ENCODE measurements around the gene SMG7. TPM values are rescaled to one million over a fixed set of nuclear protein-coding genes. Genes with fewer than 3 reads are reported as not detected.

The SMG7 gene
- polyA plus RNA-seq, 4 donors: 18.4 to 49.3 (median 22.3) TPM

DNA sequence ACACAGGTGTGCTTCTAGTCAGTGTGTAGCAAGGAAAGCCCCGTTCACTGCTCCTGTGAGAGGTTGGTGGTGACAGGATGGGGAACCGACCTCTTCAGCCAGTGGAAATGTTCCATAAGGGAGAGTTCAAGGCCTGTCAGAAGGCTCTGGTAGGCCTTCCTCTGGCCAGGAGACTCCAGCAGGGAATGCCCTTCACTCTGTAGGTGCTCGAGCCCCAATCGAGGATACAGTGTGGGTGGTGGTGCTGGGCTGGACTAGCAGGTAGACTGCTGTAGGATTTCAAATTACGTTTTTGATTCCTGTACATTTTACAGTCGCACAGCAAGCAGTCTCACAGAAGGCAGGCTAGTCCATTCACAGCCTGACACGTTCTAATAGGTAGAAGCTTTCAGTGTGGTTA, 80.1 kb downstream of the SMG7 start:
- H3K36me3 ChIP-seq (ENCODE audit: control insufficient read depth in 3 of 3, insufficient read depth in 2 of 3, low read depth in 1 of 3, low read length in 3 of 3): peaks cover 10 to 29% (median 19%) of the 10 kb centered on the region in 3 donors
- H3K27ac ChIP-seq (ENCODE audit: low read depth in 1 of 3, low read length in 2 of 3): no peak overlapping the region
- FAIRE-seq: no peak

DNA sequence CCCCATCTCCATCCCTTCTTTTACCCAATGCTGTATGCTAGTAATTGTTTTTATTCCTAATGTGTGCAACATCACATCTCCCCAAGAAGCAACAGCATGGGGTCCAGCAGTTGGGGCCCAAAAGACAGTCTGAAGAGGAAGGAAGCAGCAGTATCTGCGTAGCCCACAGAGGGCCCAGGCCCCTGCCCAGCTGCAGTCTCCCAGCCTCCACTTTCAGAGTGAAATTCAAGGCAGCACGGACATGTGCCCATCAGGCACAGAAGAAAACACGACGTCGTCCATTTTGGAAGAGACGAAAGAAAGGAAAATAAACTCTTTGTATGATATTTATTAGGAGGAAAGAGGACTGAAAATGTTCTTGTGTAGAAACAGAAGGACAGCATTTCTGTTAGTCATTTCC, 80.6 kb downstream of the SMG7 start:
- DNase-seq (no peak), FAIRE-seq (no peak)
- H3K36me3 ChIP-seq (ENCODE audit: control insufficient read depth in 3 of 3, insufficient read depth in 2 of 3, low read depth in 1 of 3, low read length in 3 of 3): peaks cover 10 to 29% (median 19%) of the 10 kb centered on the region in 3 donors
- no peaks in the 10 kb centered on the region for H3K4me1 ChIP-seq (ENCODE audit: control insufficient read depth in 3 of 3, insufficient read depth in 2 of 3, low read depth in 1 of 3, low read length in 2 of 3)
- no peaks in the 10 kb centered on the region for H3K9me3 ChIP-seq (ENCODE audit: control insufficient read depth in 2 of 2, insufficient read depth in 1 of 2, low read depth in 1 of 2, low read length in 1 of 2)
- H3K27ac ChIP-seq (ENCODE audit: low read depth in 1 of 3, low read length in 2 of 3): no peak overlapping the region
- no peaks in the 10 kb centered on the region for H3K27me3 ChIP-seq (ENCODE audit: control insufficient read depth in 3 of 3, insufficient read depth in 3 of 3, low read length in 3 of 3)
- 89 to 94% (median 90%) methylated on average over 6 of the region's 6 CpGs for WGBS, 3 donors
- H3K4me3 ChIP-seq (ENCODE audit: low read depth in 1 of 3, low read length in 3 of 3): no peak overlapping the region

More for the DNA sequence above, 80.1 kb downstream of the SMG7 start:
- no peak for DNase-seq
- H3K4me3 ChIP-seq (ENCODE audit: low read depth in 1 of 3, low read length in 3 of 3): no peak overlapping the region
- no peaks in the 10 kb centered on the region for H3K4me1 ChIP-seq (ENCODE audit: control insufficient read depth in 3 of 3, insufficient read depth in 2 of 3, low read depth in 1 of 3, low read length in 2 of 3)
- no peaks in the 10 kb centered on the region for H3K27me3 ChIP-seq (ENCODE audit: control insufficient read depth in 3 of 3, insufficient read depth in 3 of 3, low read length in 3 of 3)
- WGBS, 3 donors: 90 to 94% (median 94%) methylated on average over 7 of the region's 7 CpGs
- no peaks in the 10 kb centered on the region for H3K9me3 ChIP-seq (ENCODE audit: control insufficient read depth in 2 of 2, insufficient read depth in 1 of 2, low read depth in 1 of 2, low read length in 1 of 2)

DNA sequence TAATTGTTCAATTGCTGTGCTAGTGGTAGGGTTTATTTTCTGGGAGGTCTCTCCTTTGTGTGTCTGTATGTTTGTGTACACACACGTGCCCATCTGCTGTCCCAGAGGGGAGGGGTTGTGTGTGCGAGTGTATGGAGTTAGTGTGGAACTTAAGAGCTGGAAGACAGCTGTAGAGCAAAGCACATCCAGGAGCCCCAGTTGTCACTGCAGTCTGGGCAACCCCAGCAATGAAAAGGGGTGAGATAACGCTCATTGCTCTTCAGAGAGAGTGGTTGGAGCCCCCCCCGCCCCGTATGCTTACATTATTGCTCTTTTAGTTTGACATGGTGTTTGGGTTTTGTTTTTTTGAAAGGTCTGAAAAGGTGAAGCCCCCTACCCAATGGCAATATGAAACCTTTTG, 81.0 kb downstream of the SMG7 start:
- peaks cover 10 to 27% (median 19%) of the 10 kb centered on the region in 3 donors for H3K36me3 ChIP-seq (ENCODE audit: control insufficient read depth in 3 of 3, insufficient read depth in 2 of 3, low read depth in 1 of 3, low read length in 3 of 3)
- H3K4me1 ChIP-seq (ENCODE audit: control insufficient read depth in 3 of 3, insufficient read depth in 2 of 3, low read depth in 1 of 3, low read length in 2 of 3): no peaks in the 10 kb centered on the region
- H3K9me3 ChIP-seq (ENCODE audit: control insufficient read depth in 2 of 2, insufficient read depth in 1 of 2, low read depth in 1 of 2, low read length in 1 of 2): no peaks in the 10 kb centered on the region
- H3K4me3 ChIP-seq (ENCODE audit: low read depth in 1 of 3, low read length in 3 of 3): no peak overlapping the region
- 80 to 92% (median 90%) methylated on average over 5 of the region's 5 CpGs for WGBS, 3 donors
- H3K27me3 ChIP-seq (ENCODE audit: control insufficient read depth in 3 of 3, insufficient read depth in 3 of 3, low read length in 3 of 3): no peaks in the 10 kb centered on the region
- H3K27ac ChIP-seq (ENCODE audit: low read depth in 1 of 3, low read length in 2 of 3): no peak overlapping the region
- DNase-seq (no peak), FAIRE-seq (no peak)

DNA sequence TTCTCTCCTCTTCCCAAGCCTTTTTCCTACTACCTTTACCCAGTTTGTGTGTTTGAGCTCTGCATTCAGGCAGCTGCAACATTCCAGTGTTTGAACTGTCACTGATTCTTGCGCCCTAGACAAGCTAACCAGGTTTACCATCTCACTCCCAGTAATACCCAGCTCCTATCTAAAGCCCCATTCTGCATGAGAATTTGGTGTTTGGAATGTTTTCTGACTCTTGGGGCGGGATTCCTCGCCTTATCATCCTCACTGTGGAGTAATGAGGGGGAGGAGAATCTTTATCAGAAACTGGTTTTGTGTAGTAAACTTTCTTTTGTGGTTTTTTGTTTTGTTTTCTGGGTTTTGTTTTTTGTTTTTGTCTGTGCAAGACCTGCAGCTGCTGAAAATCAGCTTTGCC, 81.5 kb downstream of the SMG7 start:
- no peaks in the 10 kb centered on the region for H3K27me3 ChIP-seq (ENCODE audit: control insufficient read depth in 3 of 3, insufficient read depth in 3 of 3, low read length in 3 of 3)
- no peak for DNase-seq
- no peaks in the 10 kb centered on the region for H3K9me3 ChIP-seq (ENCODE audit: control insufficient read depth in 2 of 2, insufficient read depth in 1 of 2, low read depth in 1 of 2, low read length in 1 of 2)
- H3K4me3 ChIP-seq (ENCODE audit: low read depth in 1 of 3, low read length in 3 of 3): no peak overlapping the region
- no peak overlapping the region for H3K27ac ChIP-seq (ENCODE audit: low read depth in 1 of 3, low read length in 2 of 3)
- peaks cover 10 to 27% (median 18%) of the 10 kb centered on the region in 3 donors for H3K36me3 ChIP-seq (ENCODE audit: control insufficient read depth in 3 of 3, insufficient read depth in 2 of 3, low read depth in 1 of 3, low read length in 3 of 3)
- FAIRE-seq: no peak
- 92 to 95% (median 93%) methylated on average over 3 of the region's 3 CpGs for WGBS, 3 donors
- no peaks in the 10 kb centered on the region for H3K4me1 ChIP-seq (ENCODE audit: control insufficient read depth in 3 of 3, insufficient read depth in 2 of 3, low read depth in 1 of 3, low read length in 2 of 3)

GRCh38 chr1:183554577-183554976, 82.3 kb downstream of the SMG7 start:
- Histone ChIP-seq H3K4me1 (ENCODE audit: control insufficient read depth in 3 of 3, insufficient read depth in 2 of 3, low read depth in 1 of 3, low read length in 2 of 3) (no peaks in the 10 kb centered on the region), H3K27ac (ENCODE audit: low read depth in 1 of 3, low read length in 2 of 3) (no peak overlapping the region), H3K9me3 (ENCODE audit: control insufficient read depth in 2 of 2, insufficient read depth in 1 of 2, low read depth in 1 of 2, low read length in 1 of 2) (no peaks in the 10 kb centered on the region), H3K36me3 (ENCODE audit: control insufficient read depth in 3 of 3, insufficient read depth in 2 of 3, low read depth in 1 of 3, low read length in 3 of 3) (peaks cover 10 to 29% (median 16%) of the 10 kb centered on the region in 3 donors), H3K4me3 (ENCODE audit: low read depth in 1 of 3, low read length in 3 of 3) (no peak overlapping the region), H3K27me3 (ENCODE audit: control insufficient read depth in 3 of 3, insufficient read depth in 3 of 3, low read length in 3 of 3) (no peaks in the 10 kb centered on the region)
- DNase-seq (no peak), FAIRE-seq (no peak)
- 77 to 84% (median 83%) methylated on average over 3 of the region's 3 CpGs for WGBS, 3 donors

DNA sequence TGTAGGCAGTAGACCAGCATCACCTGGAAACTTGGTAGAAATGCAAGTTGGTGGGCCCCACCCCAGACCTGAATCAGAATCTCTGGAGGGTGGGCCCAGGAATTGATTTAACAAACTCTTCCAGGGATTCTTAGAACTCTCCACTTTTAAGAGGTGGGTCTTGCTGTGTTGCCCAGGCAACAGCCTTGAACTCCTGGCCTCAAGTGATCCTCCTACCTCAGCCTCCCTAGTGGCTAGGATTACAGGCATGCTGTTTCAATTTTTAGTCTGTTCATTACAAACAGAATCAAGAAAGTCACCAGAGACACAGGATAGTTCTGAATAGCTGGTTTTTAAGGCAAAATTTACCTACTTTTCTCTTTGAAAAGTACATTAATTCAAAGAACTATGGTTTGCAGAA, 86.8 kb downstream of the SMG7 start:
- H3K27ac ChIP-seq (ENCODE audit: low read depth in 1 of 3, low read length in 2 of 3): no peak overlapping the region
- FAIRE-seq (no peak), DNase-seq (no peak)
- H3K4me3 ChIP-seq (ENCODE audit: low read depth in 1 of 3, low read length in 3 of 3): no peak overlapping the region
- H3K27me3 ChIP-seq (ENCODE audit: control insufficient read depth in 3 of 3, insufficient read depth in 3 of 3, low read length in 3 of 3): no peaks in the 10 kb centered on the region
- H3K36me3 ChIP-seq (ENCODE audit: control insufficient read depth in 3 of 3, insufficient read depth in 2 of 3, low read depth in 1 of 3, low read length in 3 of 3): peaks cover 0 to 2% (median 0%) of the 10 kb centered on the region in 3 donors
- H3K4me1 ChIP-seq (ENCODE audit: control insufficient read depth in 3 of 3, insufficient read depth in 2 of 3, low read depth in 1 of 3, low read length in 2 of 3): no peaks in the 10 kb centered on the region
- H3K9me3 ChIP-seq (ENCODE audit: control insufficient read depth in 2 of 2, insufficient read depth in 1 of 2, low read depth in 1 of 2, low read length in 1 of 2): no peaks in the 10 kb centered on the region

DNA sequence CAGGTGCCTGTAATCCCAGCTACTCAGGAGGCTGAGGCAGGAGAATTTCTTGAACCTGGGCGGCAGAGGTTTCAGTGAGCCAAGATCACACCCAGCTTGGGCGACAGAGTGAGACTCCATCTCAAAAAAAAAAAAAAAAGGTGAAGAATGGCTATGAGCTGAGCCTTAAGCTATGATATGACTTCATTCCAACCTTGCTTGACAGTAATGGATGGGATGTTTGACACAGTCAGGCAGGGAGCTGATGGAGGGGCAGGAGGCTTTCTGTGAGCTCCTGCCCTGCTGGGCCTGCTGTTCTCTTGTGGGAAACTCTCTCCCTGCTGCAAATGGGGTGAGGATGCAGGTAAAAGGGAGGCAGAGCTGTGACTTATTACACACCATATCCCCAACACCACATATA, 90.4 kb downstream of the SMG7 start:
- FAIRE-seq: no peak
- no peak overlapping the region for H3K4me3 ChIP-seq (ENCODE audit: low read depth in 1 of 3, low read length in 3 of 3)
- 58 to 94% (median 87%) methylated on average over 2 of the region's 2 CpGs for WGBS, 3 donors
- DNase-seq: no peak
- H3K9me3 ChIP-seq (ENCODE audit: control insufficient read depth in 2 of 2, insufficient read depth in 1 of 2, low read depth in 1 of 2, low read length in 1 of 2): no peaks in the 10 kb centered on the region
- peaks cover 0 to 8% (median 0%) of the 10 kb centered on the region in 3 donors for H3K4me1 ChIP-seq (ENCODE audit: control insufficient read depth in 3 of 3, insufficient read depth in 2 of 3, low read depth in 1 of 3, low read length in 2 of 3)
- no peak overlapping the region for H3K27ac ChIP-seq (ENCODE audit: low read depth in 1 of 3, low read length in 2 of 3)
- H3K27me3 ChIP-seq (ENCODE audit: control insufficient read depth in 3 of 3, insufficient read depth in 3 of 3, low read length in 3 of 3): no peaks in the 10 kb centered on the region
- peaks cover 0 to 2% (median 0%) of the 10 kb centered on the region in 3 donors for H3K36me3 ChIP-seq (ENCODE audit: control insufficient read depth in 3 of 3, insufficient read depth in 2 of 3, low read depth in 1 of 3, low read length in 3 of 3)

GRCh38 chr1:183565261-183565660, 93.0 kb downstream of the SMG7 start:
- no peak for FAIRE-seq
- H3K4me1 ChIP-seq (ENCODE audit: control insufficient read depth in 3 of 3, insufficient read depth in 2 of 3, low read depth in 1 of 3, low read length in 2 of 3): peaks cover 0 to 10% (median 0%) of the 10 kb centered on the region in 3 donors
- H3K36me3 ChIP-seq (ENCODE audit: control insufficient read depth in 3 of 3, insufficient read depth in 2 of 3, low read depth in 1 of 3, low read length in 3 of 3): no peaks in the 10 kb centered on the region
- H3K27me3 ChIP-seq (ENCODE audit: control insufficient read depth in 3 of 3, insufficient read depth in 3 of 3, low read length in 3 of 3): no peaks in the 10 kb centered on the region
- DNase-seq: no peak
- H3K9me3 ChIP-seq (ENCODE audit: control insufficient read depth in 2 of 2, insufficient read depth in 1 of 2, low read depth in 1 of 2, low read length in 1 of 2): no peaks in the 10 kb centered on the region
- H3K27ac ChIP-seq (ENCODE audit: low read depth in 1 of 3, low read length in 2 of 3): no peak overlapping the region
- WGBS, 3 donors: 54 to 62% (median 60%) methylated on average over 4 of the region's 4 CpGs
- H3K4me3 ChIP-seq (ENCODE audit: low read depth in 1 of 3, low read length in 3 of 3): no peak overlapping the region

GRCh38 chr1:183566026-183566425, 93.7 kb downstream of the SMG7 start:
- Histone ChIP-seq H3K27me3 (ENCODE audit: control insufficient read depth in 3 of 3, insufficient read depth in 3 of 3, low read length in 3 of 3) (no peaks in the 10 kb centered on the region), H3K9me3 (ENCODE audit: control insufficient read depth in 2 of 2, insufficient read depth in 1 of 2, low read depth in 1 of 2, low read length in 1 of 2) (no peaks in the 10 kb centered on the region), H3K4me1 (ENCODE audit: control insufficient read depth in 3 of 3, insufficient read depth in 2 of 3, low read depth in 1 of 3, low read length in 2 of 3) (peaks cover 0 to 10% (median 0%) of the 10 kb centered on the region in 3 donors), H3K27ac (ENCODE audit: low read depth in 1 of 3, low read length in 2 of 3) (no peak overlapping the region), H3K36me3 (ENCODE audit: control insufficient read depth in 3 of 3, insufficient read depth in 2 of 3, low read depth in 1 of 3, low read length in 3 of 3) (no peaks in the 10 kb centered on the region), H3K4me3 (ENCODE audit: low read depth in 1 of 3, low read length in 3 of 3) (no peak overlapping the region)
- no peak for FAIRE-seq
- no peak for DNase-seq
- 94 to 97% (median 95%) methylated on average over 2 of the region's 2 CpGs for WGBS, 3 donors
